Lung (tissue), 12 donors: Measurements from ENCODE around the gene FHOD1. TPM values are rescaled to one million over a fixed set of nuclear protein-coding genes. Genes with fewer than 3 reads are reported as not detected.

Source experiments
- ATAC-seq: fragments of 200-7000 bp; cut with Tn5 transposase; one replicate; pipeline ENCODE4 v1.9.1; 2020; ENCODE audit warnings: moderate number of reproducible peaks; ENCODE audit not compliant: insufficient read depth, low FRiP score
- DNase-seq, 3 donors: peaks; one replicate each; pipeline ENCODE4 v3.0.0-alpha.2; 2013 to 2017
- H3K27ac ChIP-seq, 2 donors: one replicate each; pipeline ENCODE4 v1.5.1; 2013; ENCODE audit warnings: mild to moderate bottlenecking in 2 of 2, moderate library complexity in 2 of 2, control low read depth in 1 of 2, inconsistent platforms in 1 of 2, low read depth in 1 of 2, low read length in 1 of 2
- H3K27me3 ChIP-seq, 3 donors: one replicate each; pipeline ENCODE4 v1.5.1; 2013; ENCODE audit warnings: low read length in 2 of 3; ENCODE audit not compliant: control insufficient read depth in 3 of 3, insufficient read depth in 3 of 3
- H3K36me3 ChIP-seq, 4 donors: one replicate each; pipeline ENCODE4 v1.5.1; 2013; ENCODE audit warnings: low read length in 4 of 4, mild to moderate bottlenecking in 1 of 4, moderate library complexity in 1 of 4; ENCODE audit not compliant: control insufficient read depth in 4 of 4, insufficient read depth in 4 of 4
- H3K4me1 ChIP-seq, 5 donors: one replicate each; pipeline ENCODE4 v1.5.1; 2013; ENCODE audit warnings: low read length in 5 of 5, mild to moderate bottlenecking in 2 of 5, moderate library complexity in 1 of 5; ENCODE audit not compliant: control insufficient read depth in 5 of 5, insufficient read depth in 5 of 5
- H3K4me3 ChIP-seq: one replicate; pipeline ENCODE4 v1.5.1; 2013; ENCODE audit warnings: mild to moderate bottlenecking, control low read depth, moderate library complexity
- H3K9ac ChIP-seq, 2 donors: one replicate each; pipeline ENCODE4 v1.5.1; 2013; ENCODE audit warnings: low read length in 2 of 2, control low read depth in 1 of 2; ENCODE audit not compliant: insufficient read depth in 1 of 2
- H3K9me3 ChIP-seq, 4 donors: one replicate each; pipeline ENCODE4 v1.5.1; 2013; ENCODE audit warnings: low read length in 3 of 4, mild to moderate bottlenecking in 1 of 4, moderate library complexity in 1 of 4; ENCODE audit not compliant: control insufficient read depth in 4 of 4, insufficient read depth in 3 of 4
- WGBS, 2 donors: extraction: QIAGEN DNeasy Blood & Tissue Kit; methylation state at CpG; one replicate each; pipeline ENCODE4 v1.1.7; 2013; 5-methylcytosine and 5-hydroxymethylcytosine counted together
- polyA plus RNA-seq, 2 donors: library from polyadenylated mRNA; stranded (reverse); fragments of 200-250 nt; gene quantifications; one replicate each; pipeline ENCODE4 v1.2.1, GENCODE V29; 2013
- total RNA-seq, 2 donors: library from RNA; depleted of rRNA in 1 of 2; stranded (reverse); fragments of >200 nt in 1 of 2; gene quantifications; one replicate each; pipeline ENCODE4 v1.2.1, GENCODE V29; 2014 to 2021
- TF ChIP-seq, protein P1 (sequence below): IDR thresholded peaks from 2 replicates; pipeline ENCODE4 v1.5.1; 2012; ENCODE audit warnings: mild to moderate bottlenecking; ENCODE audit errors: control extremely low read depth, extremely low read depth
- donor health status: control.
- donor health status: control.
- donor health status: Bipolar disorder and iron deficiency.
- donor health status: healthy.
- donor health status: DM: yes; HTN: yes; CAD: no.

The FHOD1 gene
- total and polyA plus RNA-seq, 4 donors = 51.3 to 129 (median 65.5) TPM

DNA sequence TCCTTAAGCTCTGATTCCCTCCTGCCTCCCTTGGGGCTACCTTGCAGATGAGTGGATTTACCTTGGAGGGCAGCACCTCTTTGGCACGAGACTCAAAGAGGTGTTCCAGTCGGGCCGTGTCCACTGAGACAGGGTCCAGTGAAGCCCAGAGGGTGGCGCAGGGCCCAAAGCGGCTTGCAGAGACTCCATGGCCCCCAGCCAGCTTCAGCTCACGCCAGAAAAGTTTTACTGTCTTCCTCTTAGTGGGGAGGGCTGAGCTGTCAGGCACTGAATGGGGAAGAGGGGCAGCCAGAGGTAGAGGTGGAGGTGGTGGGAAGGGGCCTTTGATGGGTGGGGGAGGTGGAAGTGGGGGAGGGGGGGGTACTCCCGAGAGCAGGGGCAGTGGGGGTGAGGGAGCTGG is 13.7 kb downstream of the FHOD1 start:
- H3K4me1 ChIP-seq = peaks cover 0 to 1% (median 0%) of the 10 kb centered on the region in 5 donors
- no peak overlapping the region for H3K4me3 ChIP-seq
- H3K9me3 ChIP-seq = no peaks in the 10 kb centered on the region
- H3K27ac ChIP-seq = no peak overlapping the region
- peaks cover 11 to 85% (median 69%) of the 10 kb centered on the region in 4 donors for H3K36me3 ChIP-seq
- ATAC-seq (no peak), DNase-seq (no peak)
- H3K9ac ChIP-seq = no peak overlapping the region
- 80 to 82% methylated on average over 7 of the region's 7 CpGs for WGBS, 2 donors
- TF ChIP-seq, protein P1, sequence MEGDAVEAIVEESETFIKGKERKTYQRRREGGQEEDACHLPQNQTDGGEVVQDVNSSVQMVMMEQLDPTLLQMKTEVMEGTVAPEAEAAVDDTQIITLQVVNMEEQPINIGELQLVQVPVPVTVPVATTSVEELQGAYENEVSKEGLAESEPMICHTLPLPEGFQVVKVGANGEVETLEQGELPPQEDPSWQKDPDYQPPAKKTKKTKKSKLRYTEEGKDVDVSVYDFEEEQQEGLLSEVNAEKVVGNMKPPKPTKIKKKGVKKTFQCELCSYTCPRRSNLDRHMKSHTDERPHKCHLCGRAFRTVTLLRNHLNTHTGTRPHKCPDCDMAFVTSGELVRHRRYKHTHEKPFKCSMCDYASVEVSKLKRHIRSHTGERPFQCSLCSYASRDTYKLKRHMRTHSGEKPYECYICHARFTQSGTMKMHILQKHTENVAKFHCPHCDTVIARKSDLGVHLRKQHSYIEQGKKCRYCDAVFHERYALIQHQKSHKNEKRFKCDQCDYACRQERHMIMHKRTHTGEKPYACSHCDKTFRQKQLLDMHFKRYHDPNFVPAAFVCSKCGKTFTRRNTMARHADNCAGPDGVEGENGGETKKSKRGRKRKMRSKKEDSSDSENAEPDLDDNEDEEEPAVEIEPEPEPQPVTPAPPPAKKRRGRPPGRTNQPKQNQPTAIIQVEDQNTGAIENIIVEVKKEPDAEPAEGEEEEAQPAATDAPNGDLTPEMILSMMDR = no peak
- no peaks in the 10 kb centered on the region for H3K27me3 ChIP-seq

DNA sequence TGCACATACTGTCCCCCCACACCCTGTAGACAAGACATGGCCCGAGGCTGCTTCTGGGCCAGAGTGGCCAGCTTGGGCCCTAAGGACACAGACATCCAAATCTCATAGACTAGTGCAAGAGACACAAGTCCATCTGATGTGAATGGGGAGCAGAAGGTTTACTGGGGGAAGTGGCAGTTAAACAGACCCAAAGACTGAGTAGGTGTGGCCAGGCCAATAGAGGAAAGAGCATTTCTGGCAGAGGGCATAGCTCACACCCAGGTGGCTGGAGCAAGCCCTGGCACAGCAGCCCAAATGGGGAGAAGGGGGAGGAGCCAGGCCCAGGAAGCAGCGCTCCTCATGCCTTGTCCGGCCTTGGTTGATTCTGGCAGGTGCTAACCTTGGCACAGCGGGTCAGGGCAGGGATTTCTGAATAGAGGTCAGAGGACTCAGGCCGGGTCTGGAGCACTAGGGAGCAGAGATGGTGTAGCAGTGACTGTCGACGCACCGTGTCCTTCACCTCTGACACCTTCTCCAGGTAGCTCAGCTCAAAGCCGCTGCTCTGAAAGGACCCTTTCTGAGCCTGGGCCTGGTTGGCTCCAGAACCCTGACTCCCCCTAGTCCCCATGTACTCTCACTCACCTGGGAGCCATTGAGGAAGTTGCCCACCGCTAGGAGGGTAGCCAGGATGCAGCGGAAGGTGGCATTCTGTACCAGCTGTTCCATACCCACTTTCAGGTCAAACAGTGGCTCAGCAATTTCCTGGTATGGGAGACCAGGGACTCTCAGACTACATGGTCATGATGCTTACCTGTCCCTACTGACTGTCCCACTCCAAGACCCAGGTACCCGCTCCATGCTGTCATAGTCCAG is 16.2 kb downstream of the FHOD1 start:
- peaks cover 11 to 67% (median 50%) of the 10 kb centered on the region in 4 donors for H3K36me3 ChIP-seq
- 88 to 95% methylated on average over 12 of the region's 12 CpGs for WGBS, 2 donors

DNA sequence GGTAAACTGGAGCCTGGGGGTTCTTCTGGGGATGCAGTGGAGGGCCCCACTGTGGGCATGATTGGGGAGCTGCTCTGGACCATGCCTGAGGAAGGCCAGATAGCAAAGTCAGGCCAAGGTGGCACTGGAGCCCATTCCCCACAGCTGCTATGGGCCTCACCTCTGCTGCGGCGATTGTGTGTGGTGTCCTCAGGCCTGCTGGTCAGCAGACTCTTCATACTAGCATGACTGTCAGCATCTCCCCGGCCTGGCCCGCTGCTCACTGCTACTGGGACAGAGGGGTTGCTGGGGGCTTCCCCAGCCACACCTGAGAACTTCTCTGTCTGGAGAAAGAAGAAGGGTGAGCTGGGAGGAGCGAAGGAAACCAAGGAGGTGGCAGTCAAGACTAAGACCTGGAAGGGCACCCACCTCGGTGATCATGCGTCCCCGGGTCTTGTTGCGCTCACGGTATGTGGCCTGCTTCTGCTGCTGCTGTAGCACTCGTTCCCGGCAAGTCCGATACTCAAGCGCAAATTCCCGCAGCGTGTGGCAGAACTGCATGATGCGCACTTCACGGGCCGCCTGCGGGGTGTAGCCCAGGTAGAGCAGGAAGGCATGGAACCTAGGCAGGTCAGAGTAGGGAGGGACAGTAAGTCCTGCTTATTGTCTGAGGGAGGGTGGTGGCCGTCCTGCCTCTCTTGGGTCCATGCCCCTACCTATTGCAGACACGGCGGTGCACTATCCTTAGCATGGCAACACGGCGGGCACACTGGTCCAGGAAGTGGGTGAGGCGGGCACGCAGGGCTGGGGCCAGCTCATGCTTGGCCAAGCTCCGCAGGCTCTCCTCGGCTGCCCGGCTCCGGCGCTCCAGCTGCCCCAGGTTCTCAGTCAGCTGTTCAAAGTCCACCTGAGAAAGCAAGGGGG is 17.1 kb downstream of the FHOD1 start:
- H3K27ac ChIP-seq = no peak overlapping the region
- TF ChIP-seq, protein P1 = no peak
- H3K27me3 ChIP-seq = no peaks in the 10 kb centered on the region
- 93 to 95% methylated on average over 32 of the region's 32 CpGs for WGBS, 2 donors
- H3K4me1 ChIP-seq = peaks cover 4 to 18% (median 10%) of the 10 kb centered on the region in 5 donors
- H3K4me3 ChIP-seq = no peak overlapping the region
- H3K36me3 ChIP-seq = peaks cover 8 to 59% (median 43%) of the 10 kb centered on the region in 4 donors
- ATAC-seq (no peak), DNase-seq (no peak)
- H3K9me3 ChIP-seq = no peaks in the 10 kb centered on the region
- no peak overlapping the region for H3K9ac ChIP-seq

More for the DNA sequence above, 16.2 kb downstream of the FHOD1 start:
- Histone ChIP-seq H3K27ac (peak overlapping the region in 1 of 2 donors; percentile 29), H3K9ac (no peak overlapping the region), H3K9me3 (no peaks in the 10 kb centered on the region), H3K4me1 (peaks cover 2 to 12% (median 9%) of the 10 kb centered on the region in 5 donors), H3K27me3 (no peaks in the 10 kb centered on the region), H3K4me3 (no peak overlapping the region)
- ATAC-seq (no peak), DNase-seq (no peak)
- TF ChIP-seq, protein P1 = no peak
